GM19395 (cell line): ENCODE data around the gene DISC1.
"Not testable (repeated sequence)": the region's sequence is repeated elsewhere in the genome, so short reads cannot be mapped to it uniquely, and the experiment has no call there.

ENCODE experiments used
- ATAC-seq: cut with Tn5 transposase; IDR thresholded peaks from one replicate; pipeline ENCODE4 v1.9.1; 2021; ENCODE audit warnings: mild to moderate bottlenecking, moderate library complexity; ENCODE audit not compliant: unreplicated experiment

Gene DISC1

DNA sequence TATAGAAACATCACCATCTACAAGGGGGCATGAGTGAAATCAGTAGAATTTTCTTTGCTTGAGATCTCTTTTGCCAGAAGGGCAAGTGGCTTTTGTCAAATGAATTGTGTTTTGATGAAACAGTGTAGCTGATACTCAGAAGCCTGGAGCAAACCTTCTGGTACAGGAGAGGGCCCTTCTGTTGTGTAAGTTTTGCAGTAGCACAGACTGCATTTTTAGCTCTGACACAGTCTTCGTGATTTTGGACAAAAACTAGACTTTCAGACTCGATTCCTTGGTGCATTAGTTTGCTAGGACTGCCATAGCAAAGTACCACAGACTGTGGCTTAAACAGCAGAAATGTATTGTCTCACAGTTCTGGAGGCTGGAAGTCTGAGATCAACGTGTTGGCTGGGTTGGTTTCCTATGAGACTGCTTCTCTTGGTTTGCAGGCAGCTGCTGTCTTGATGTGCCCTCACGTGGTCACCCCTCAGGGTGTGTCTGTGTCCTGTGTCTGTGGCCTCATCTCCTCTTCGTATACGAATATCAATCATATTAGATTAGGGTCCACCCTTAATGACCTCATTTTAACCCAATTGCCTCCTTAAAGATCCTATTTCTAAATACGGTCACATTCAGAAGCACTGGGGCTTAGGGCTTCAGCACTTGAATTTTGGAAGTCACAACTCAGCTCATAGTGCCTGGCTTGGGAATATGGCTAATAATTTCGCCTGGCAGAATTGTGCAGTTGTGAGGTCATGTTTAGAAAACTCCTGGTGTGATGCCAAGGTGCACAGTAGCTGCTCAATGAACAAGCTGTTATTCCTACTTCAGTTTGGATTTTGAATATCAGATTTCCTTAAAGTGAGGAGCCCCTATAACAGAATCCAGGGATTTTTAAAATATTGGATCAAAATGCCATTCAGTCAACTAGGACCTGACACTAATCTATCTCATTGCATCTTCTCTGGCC is 21.2 kb upstream of the DISC1 start:
- no peak for ATAC-seq

- ATAC-seq: no peak
Observed at GRCh38 chr1:231606712-231607111, 19.9 kb upstream of the DISC1 start.

DNA sequence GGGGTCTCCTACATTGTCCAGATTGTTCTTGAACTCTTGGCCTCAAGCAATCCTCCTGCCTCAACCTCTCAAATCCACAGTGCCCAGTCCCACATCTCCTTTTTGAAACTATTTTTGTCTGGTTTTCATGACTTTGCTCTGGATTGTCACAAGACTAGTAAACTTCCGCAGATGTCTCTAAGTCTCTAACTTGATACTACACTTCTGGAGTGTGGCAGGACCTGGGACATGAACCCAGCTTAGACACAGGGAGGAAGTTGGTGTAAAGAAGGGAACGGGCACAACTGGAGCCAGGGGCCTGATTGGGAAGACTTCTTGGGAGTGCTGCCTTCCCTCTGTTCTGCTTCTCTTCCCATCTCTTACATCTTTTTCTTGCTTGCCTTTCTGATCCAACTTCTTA is 16.2 kb upstream of the DISC1 start:
- ATAC-seq: no peak

GRCh38 chr1:231611111-231611510 is 15.5 kb upstream of the DISC1 start:
- ATAC-seq: no peak

- ATAC-seq: no peak
Observed at GRCh38 chr1:231611851-231612250, 14.7 kb upstream of the DISC1 start.

GRCh38 chr1:231612393-231613089 is 14.0 kb upstream of the DISC1 start:
- ATAC-seq: peak; percentile 99

- ATAC-seq: no peak
Observed at GRCh38 chr1:231613419-231614349, 12.9 kb upstream of the DISC1 start.

GRCh38 chr1:231616667-231617066 is 9.9 kb upstream of the DISC1 start:
- ATAC-seq: no peak

- no peak for ATAC-seq
Observed at GRCh38 chr1:231618609-231619256, 7.9 kb upstream of the DISC1 start.

GRCh38 chr1:231619257-231619634 is 7.3 kb upstream of the DISC1 start:
- ATAC-seq: no peak

DNA sequence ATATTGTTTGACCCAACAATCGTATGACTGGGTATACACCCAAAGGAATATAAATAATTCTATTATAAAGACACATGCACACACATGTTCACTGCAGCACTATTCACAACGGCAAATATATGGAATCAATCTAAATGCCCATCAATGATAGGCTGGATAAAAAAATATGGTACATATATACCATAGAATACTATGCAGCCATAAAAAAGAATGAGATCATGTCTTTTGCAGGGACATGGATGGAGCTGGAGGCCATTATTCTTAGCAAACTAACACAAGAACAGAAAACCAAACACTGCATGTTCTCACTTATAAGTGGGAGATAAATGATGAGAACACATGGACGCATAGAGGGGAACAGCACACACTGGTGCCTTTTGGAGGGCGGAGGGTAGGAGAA is 1.5 kb upstream of the DISC1 start:
- ATAC-seq: not testable (repeated sequence)

- no peak for ATAC-seq
Observed at GRCh38 chr1:231625975-231626534, 535 bp upstream of the DISC1 start.

DNA sequence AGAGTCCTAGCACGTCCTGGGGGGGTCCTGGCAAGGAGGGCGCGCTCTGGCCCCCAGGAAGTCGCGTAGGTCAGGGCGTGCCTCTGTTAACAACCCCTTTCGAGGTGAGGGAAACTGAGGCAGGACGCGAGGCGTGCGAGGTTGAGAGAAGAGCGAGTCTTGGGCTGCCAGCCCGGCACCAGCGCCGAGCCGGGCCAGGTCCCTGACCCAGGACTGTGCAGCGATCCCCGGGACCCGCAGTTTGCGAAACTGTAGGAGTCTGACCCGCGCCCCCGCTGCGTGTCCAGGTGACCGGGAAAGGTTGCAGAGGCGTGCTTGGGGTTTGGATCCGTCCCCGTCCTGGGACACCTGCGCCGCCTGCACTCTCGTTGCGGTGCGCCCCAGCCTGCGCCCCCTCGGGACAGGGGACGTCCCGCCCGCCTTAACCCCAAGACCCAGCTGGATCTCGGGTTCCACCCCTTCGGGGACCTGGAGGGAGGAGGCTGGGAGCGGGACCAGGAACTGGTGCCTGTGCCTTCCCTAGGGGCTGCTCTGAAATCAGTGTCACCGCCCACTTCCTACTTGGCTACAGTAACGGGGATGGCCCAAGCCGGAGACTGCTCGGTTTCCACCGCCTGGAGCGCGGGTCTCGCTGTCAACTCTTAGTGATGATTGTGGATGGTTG is 493 bp downstream of the DISC1 start:
- ATAC-seq: peak; percentile 68

DNA sequence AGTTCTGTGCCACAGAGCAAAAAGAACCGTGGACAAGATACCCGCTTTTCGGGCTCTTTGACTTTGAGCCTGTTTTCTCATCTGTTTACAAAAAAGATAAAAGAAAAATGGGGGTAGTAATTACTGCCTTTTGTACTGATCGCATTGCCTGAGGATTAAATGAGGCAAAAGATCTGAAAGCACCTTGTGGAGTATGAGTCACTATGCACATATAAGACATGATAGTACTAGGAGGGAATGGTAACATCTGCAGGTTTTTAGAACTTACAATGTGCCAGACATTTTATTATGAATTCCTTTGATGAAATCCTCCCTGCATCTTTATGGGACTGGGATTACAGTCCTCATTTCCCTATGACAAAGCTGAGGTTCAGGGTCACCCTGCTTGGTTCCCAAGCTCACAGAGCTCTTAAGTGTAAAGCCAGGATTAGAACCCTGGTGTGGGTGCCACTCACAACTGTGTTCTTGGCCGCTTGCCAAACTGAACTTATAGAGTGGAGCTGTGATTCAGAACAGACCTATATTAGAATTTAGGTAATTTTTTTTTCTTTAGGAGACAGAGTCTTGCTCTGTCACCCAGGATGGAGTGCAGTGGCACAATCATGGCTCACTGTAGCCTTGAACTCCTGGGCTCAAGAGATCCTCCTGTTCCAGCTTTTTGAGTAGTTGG is 1.8 kb downstream of the DISC1 start:
- no peak for ATAC-seq

GRCh38 chr1:231629132-231629531 is 2.5 kb downstream of the DISC1 start:
- peak; percentile 37 for ATAC-seq

GRCh38 chr1:231630558-231631205 is 4.1 kb downstream of the DISC1 start:
- ATAC-seq: no peak

GRCh38 chr1:231631717-231632116 is 5.1 kb downstream of the DISC1 start:
- no peak for ATAC-seq

DNA sequence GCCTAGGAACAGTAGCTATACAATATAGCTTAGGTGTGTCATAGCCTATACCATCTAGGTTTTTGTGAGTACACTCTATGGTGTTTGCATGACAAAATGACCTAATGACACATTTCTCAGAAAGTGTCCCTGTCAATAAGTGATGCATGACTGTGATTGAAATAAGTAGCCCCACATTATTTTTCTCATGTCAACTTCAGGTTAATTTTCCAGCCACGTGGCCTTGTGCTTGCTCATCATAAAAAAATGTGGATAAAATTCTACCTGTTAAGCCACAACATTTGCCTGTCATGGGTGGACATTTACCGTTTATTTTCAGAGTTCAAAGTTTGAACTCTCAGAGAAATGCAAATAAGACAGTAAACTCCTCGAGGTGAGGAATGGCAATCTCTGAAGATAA is 5.5 kb downstream of the DISC1 start:
- ATAC-seq: no peak
